Activated CD4-positive, alpha-beta T cell treated with anti-CD3 and anti-CD28 coated beads, Interleukin-2, amount 10 ng/mL, durations not matched to agents 7 days and 5 days (primary cell): ENCODE results near the gene SPATS2. TPM values are rescaled to one million over a fixed set of nuclear protein-coding genes. Genes with fewer than 3 reads are reported as not detected.
"Not testable (repeated sequence)": the region's sequence is repeated elsewhere in the genome, so short reads cannot be mapped to it uniquely, and the experiment has no call there.

ENCODE experiments used
- CTCF ChIA-PET: fragments of 350-600 bp; sonication (Branson Sonifier 250); formaldehyde crosslinking; loops from one replicate; lab custom pipeline; 2021; ENCODE audit warnings: antibody characterized with exemption; lab: Charles Lee
- POLR2A ChIA-PET: fragments of 350-600 bp; sonication (Branson Sonifier 250); formaldehyde crosslinking; loops from one replicate; lab custom pipeline; 2021; ENCODE audit warnings: antibody characterized with exemption; lab: Charles Lee
- DNase-seq: peaks from one replicate; pipeline ENCODE4 v3.0.0-alpha.2; 2020
- H3K27ac Mint-ChIP-seq: one replicate; pipeline ENCODE4 v1.8.0; 2021; ENCODE audit warnings: mild to moderate bottlenecking, moderate library complexity, mixed read lengths
- H3K27me3 Mint-ChIP-seq: one replicate; pipeline ENCODE4 v1.8.0; 2021; ENCODE audit warnings: mixed read lengths
- H3K36me3 Mint-ChIP-seq: one replicate; pipeline ENCODE4 v1.8.0; 2021; ENCODE audit warnings: low read depth, mixed read lengths
- H3K4me1 Mint-ChIP-seq: one replicate; pipeline ENCODE4 v1.8.0; 2021; ENCODE audit warnings: mixed read lengths
- H3K4me3 Mint-ChIP-seq: one replicate; pipeline ENCODE4 v1.8.0; 2021; ENCODE audit warnings: mild to moderate bottlenecking, moderate library complexity, mixed read lengths
- H3K9me3 Mint-ChIP-seq: one replicate; pipeline ENCODE4 v1.8.0; 2021; ENCODE audit warnings: mixed read lengths
- total RNA-seq, 2 experiments: library from RNA; stranded (reverse); gene quantifications; one replicate each; pipeline ENCODE4 v1.2.3, GENCODE V29; 2021

SPATS2 gene
- total RNA-seq, 2 experiments from 2014 or later, result 12.8 to 20.3 TPM

DNA sequence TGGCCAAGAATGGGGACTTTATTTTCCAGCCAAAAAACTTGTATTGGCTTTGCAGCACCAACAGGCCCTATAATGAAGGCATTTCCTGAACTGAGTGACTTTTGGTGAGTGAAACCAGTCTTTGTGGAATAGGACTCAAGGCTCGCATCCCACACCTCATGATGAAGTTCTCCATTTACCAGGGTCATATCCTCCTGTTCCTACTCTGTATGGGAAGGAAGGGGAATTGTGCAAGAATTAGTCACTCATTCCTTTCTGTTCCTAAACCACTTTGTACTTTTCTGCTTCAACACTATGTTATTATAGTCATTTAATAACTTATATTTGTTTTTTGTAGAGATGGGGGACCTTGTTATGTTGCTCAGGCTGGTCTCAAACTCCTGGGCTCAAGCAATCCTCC is 2.3 kb upstream of the SPATS2 start:
- Mint-ChIP-seq H3K27me3 (peaks cover 6% of the 10 kb centered on the region), H3K9me3 (no peaks in the 10 kb centered on the region), H3K4me3 (no peak overlapping the region), H3K36me3 (no peaks in the 10 kb centered on the region), H3K27ac (no peak overlapping the region), H3K4me1 (peaks cover 32% of the 10 kb centered on the region)
- DNase-seq, result no peak
- ChIA-PET CTCF (interaction anchor here (0.9 to 2.4 kb wide), 3 partner anchors 32 to 149 kb away, joined by 3 to 9 read pairs (median 3); partner anchors contain the start of gene PRPH), POLR2A (no interaction called here)

DNA sequence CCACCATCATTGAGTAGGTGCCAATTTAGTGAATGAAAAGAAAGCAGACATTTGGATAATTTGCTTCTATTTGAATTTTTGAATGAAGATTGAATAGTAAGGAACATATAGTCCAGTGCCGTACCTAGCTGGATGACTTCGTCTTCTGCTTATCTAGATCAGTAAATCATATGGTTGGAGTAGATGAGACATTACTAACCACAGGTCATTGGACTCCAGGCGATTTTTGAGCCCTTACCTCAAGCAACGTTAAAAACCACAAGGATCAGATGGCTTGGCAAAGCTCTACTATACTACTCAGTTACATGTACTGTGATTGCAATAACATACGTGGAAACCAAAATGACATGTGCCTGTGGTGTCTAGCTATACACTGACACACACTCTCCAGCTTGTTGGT is 1.7 kb upstream of the SPATS2 start:
- H3K27ac Mint-ChIP-seq, result peak overlapping the region; percentile 55
- ChIA-PET POLR2A (interaction anchor here (1.9 kb wide), 1 partner anchor 42 kb away, joined by 6 read pairs; the partner anchor contains the start of gene TROAP), CTCF (interaction anchor here (1.5 to 2.4 kb wide), 2 partner anchors 31 to 183 kb away, joined by 3 to 9 read pairs; no protein-coding TSS in a partner anchor)
- H3K4me3 Mint-ChIP-seq, result peak overlapping the region; percentile 55
- H3K4me1 Mint-ChIP-seq, result peaks cover 36% of the 10 kb centered on the region
- H3K36me3 Mint-ChIP-seq, result peaks cover 2% of the 10 kb centered on the region
- no peaks in the 10 kb centered on the region for H3K9me3 Mint-ChIP-seq
- H3K27me3 Mint-ChIP-seq, result peaks cover 6% of the 10 kb centered on the region
- no peak for DNase-seq

DNA sequence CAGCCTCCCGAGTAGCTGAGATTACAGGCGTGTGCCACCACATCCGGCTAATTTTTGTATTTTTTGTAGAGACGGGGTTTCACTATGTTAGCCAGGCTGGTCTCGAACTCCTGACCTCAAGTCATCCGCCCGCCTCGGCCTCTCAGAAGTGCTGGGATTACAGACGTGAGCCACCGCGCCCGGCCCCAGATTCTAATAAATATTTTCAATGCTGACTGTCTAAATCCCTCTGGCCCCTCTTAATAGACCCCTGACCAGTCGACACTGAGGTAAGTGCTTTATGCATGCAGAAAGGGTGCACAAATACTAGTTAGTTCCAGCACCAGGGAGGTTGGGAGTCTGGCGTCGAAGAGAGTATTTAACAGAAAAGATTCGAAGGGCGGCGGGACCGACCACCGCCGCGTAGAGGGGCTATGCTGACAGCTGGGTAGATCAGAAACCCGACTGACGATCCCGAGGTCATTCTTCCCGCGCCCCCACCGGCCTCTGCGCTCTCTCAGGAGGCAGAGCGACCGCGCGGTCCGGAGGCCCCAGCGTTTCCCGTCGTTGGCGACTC is 1.1 kb upstream of the SPATS2 start:
- H3K9me3 Mint-ChIP-seq, result no peaks in the 10 kb centered on the region
- H3K4me1 Mint-ChIP-seq, result peaks cover 39% of the 10 kb centered on the region
- H3K36me3 Mint-ChIP-seq, result peaks cover 2% of the 10 kb centered on the region
- H3K4me3 Mint-ChIP-seq, result peak overlapping the region; percentile 90
- CTCF ChIA-PET, result interaction anchor here (0.8 to 2.4 kb wide), 19 partner anchors 7 to 579 kb away, joined by 3 to 14 read pairs (median 4); partner anchors contain the start of genes C1QL4, DNAJC22, PRPH and TMBIM6
- H3K27ac Mint-ChIP-seq, result peak overlapping the region; percentile 97
- no peak for DNase-seq
- POLR2A ChIA-PET, result interaction anchor here (0.6 to 1.9 kb wide), 4 partner anchors 23 to 95 kb away, joined by 3 to 6 read pairs (median 4); partner anchors contain the start of gene TROAP
- peaks cover 3% of the 10 kb centered on the region for H3K27me3 Mint-ChIP-seq

DNA sequence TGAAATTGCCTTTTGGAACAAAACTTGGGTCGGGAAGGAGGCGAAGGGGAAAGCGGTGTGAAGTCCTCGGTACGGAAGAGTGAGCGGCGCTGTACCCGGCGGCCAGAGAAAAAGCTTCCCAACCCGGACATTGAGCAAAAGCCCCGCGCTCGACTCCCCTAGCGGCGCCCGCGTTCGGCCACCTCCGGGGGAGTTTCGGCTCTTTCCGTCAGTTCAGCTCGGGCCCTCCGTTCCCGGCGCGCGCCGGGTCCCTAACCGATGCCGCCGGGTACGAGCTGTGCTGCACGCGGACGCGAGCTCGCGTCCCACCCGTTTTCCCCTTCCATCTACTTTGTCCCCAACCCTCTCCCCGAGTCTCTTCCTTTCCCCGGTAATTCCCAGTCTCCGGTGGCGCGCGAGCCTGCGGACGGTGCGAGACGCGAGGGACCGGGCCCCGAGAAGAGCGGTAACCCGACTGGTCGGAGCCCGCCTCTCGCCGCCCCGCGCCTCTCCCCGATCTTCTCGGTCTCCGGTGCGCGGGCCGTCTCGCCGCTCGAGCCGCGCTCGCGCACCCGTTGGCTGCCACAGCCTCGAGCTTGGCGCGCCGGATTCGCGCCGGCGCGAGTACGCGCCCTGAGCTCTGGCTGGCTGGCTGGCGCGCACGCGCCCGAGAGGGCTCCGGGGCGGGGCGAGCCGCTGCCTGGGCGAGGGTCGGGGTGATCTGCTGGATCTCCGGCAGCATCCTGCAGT is 446 bp upstream of the SPATS2 start:
- Mint-ChIP-seq H3K27me3 (no peaks in the 10 kb centered on the region), H3K4me1 (peaks cover 43% of the 10 kb centered on the region), H3K9me3 (no peaks in the 10 kb centered on the region), H3K4me3 (peak overlapping the region; percentile 90), H3K27ac (peak overlapping the region; percentile 97), H3K36me3 (peaks cover 6% of the 10 kb centered on the region)
- POLR2A ChIA-PET, result interaction anchor here (0.6 to 1.9 kb wide), 7 partner anchors 22 to 587 kb away, joined by 3 to 6 read pairs (median 3); partner anchors contain the start of gene TROAP
- CTCF ChIA-PET, result interaction anchor here (0.6 to 2.4 kb wide), 24 partner anchors 8 to 578 kb away, joined by 3 to 14 read pairs (median 4); partner anchors contain the start of genes C1QL4, DNAJC22, PRPH and TMBIM6
- peak; percentile 88 for DNase-seq

DNA sequence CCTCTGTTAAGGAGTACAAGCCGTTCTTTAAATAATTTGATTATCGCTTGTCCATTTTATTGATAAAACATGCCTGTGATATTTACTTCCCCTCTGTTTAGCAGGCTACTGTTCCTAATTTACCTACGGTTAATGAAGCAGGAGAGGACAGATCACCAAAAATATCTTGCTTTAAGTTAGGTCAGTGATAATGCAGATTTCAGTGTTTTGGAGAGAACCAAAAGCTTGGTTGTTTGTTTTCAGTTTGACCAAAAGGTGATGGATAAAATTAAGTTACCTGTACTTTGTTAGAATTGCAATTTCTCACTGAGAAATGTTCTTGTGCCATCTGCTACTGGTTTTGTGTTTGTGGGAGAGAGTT is 958 bp downstream of the SPATS2 start:
- ChIA-PET POLR2A (no interaction called here), CTCF (interaction anchor here (0.7 kb wide), 1 partner anchor 87 kb away, joined by 3 read pairs; no protein-coding TSS in a partner anchor)
- no peak for DNase-seq
- H3K27me3 Mint-ChIP-seq, result no peaks in the 10 kb centered on the region
- H3K4me3 Mint-ChIP-seq, result peak overlapping the region; percentile 90
- H3K9me3 Mint-ChIP-seq, result no peaks in the 10 kb centered on the region
- peak overlapping the region; percentile 97 for H3K27ac Mint-ChIP-seq
- H3K4me1 Mint-ChIP-seq, result peaks cover 47% of the 10 kb centered on the region
- H3K36me3 Mint-ChIP-seq, result peaks cover 6% of the 10 kb centered on the region

DNA sequence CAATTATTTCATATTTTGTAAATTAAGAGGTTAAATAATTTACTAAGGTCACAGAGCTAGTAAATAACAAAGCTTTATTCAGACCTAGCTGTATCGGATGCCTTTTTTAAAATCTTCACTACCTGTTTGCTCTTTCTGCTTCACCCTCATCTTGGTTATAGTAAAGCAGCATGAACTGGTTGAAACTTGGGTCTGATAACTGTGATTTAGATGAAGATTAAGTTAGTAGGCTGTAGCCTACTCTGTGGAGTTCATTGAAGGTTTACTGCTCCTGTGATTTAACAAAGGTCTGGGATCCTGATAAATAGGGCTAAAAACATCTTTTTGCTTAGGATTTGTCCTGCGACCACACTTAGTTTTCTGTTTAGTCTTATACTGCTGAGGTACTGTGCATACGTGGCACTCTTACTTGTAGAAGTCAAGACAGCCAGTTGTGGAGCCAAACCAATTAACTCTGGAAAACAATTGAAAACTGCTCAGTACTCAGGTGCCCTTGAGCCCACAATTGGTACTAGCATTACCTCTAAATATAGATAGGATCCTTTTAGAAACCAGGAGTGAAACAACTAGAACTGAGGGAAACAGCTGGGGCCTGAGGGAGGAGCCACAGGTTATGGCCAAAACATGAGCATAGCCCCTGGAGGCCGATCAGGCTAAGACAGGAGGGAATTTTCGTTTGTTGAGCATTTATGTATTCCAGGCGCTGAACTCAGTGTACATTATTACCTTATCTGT is 2.3 kb downstream of the SPATS2 start:
- H3K27ac Mint-ChIP-seq, result no peak overlapping the region
- peaks cover 6% of the 10 kb centered on the region for H3K36me3 Mint-ChIP-seq
- POLR2A ChIA-PET, result no interaction called here
- no peaks in the 10 kb centered on the region for H3K27me3 Mint-ChIP-seq
- no peak overlapping the region for H3K4me3 Mint-ChIP-seq
- peaks cover 49% of the 10 kb centered on the region for H3K4me1 Mint-ChIP-seq
- DNase-seq, result peak; percentile 29
- no peaks in the 10 kb centered on the region for H3K9me3 Mint-ChIP-seq
- CTCF ChIA-PET, result interaction anchor here (0.7 to 2.4 kb wide), 5 partner anchors 10 to 145 kb away, joined by 3 to 18 read pairs (median 5); no protein-coding TSS in a partner anchor

DNA sequence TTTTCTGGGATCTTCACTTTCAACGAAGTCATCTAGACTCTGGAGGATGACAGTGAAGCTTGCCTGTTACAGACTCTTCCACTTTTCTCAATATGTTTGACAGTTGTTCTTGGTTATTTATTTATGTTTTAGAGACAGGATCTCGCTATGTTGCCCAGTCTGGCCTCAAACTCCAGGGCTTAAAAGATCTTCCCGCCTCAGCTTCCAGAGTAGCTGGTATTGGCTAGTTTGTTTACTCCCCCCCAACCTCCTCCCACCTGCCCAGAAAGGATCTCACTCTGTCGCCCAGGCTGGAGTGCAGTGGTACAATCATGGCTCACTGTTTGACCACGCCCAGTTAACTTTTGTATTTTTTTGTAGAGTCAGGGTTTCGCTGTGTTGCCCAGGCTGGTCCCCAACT is 3.3 kb downstream of the SPATS2 start:
- DNase-seq, result no peak
- Mint-ChIP-seq H3K9me3 (no peaks in the 10 kb centered on the region), H3K27me3 (no peaks in the 10 kb centered on the region), H3K4me3 (no peak overlapping the region), H3K36me3 (peaks cover 6% of the 10 kb centered on the region), H3K4me1 (peaks cover 53% of the 10 kb centered on the region), H3K27ac (no peak overlapping the region)
- POLR2A ChIA-PET, result no interaction called here
- CTCF ChIA-PET, result interaction anchor here (0.6 to 2.4 kb wide), 5 partner anchors 11 to 128 kb away, joined by 3 to 18 read pairs (median 5); no protein-coding TSS in a partner anchor

DNA sequence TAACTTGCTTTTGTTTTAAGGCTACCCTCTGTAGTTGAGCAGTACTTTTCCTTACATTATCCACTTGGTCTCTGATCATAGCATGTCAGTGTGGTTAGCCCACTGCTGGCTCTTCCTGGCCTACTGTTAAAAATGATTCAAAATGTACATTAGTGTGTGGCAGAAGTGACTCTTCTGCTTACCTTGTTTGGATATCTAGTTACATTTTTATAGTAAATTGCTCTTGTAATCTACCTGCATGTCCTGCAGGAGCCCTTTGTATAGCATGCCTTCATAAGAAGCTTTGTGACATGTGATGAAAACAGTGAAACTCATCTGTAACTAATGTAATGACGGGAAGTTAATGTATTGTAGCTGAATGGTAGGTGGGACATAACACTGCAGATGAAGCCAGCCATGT is 8.1 kb downstream of the SPATS2 start:
- H3K27me3 Mint-ChIP-seq, result no peaks in the 10 kb centered on the region
- H3K4me1 Mint-ChIP-seq, result peaks cover 22% of the 10 kb centered on the region
- DNase-seq, result no peak
- no peak overlapping the region for H3K4me3 Mint-ChIP-seq
- peaks cover 6% of the 10 kb centered on the region for H3K36me3 Mint-ChIP-seq
- no peak overlapping the region for H3K27ac Mint-ChIP-seq
- CTCF ChIA-PET, result interaction anchor here (1.3 kb wide), 1 partner anchor 29 kb away, joined by 3 read pairs; the partner anchor contains the start of gene DNAJC22
- H3K9me3 Mint-ChIP-seq, result no peaks in the 10 kb centered on the region
- POLR2A ChIA-PET, result no interaction called here

DNA sequence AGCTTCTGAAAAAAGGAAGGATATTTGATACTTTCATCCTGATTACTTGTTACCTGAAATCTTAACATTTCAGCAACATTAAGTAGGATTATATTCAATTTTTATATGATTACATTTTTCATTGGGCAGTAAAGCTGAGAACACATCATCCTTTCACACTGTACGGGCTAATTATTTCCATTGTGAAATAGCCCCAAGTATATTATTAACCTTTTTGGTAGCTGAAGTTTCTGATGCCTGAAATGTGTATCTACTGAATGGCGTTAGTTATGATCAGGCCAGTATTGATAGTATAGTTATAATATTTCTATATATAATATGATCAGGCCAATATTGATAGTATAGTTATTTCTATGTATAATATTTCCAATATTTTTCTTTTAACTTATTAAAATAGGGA is 10.1 kb downstream of the SPATS2 start:
- H3K36me3 Mint-ChIP-seq, result no peaks in the 10 kb centered on the region
- no peak overlapping the region for H3K27ac Mint-ChIP-seq
- H3K9me3 Mint-ChIP-seq, result no peaks in the 10 kb centered on the region
- POLR2A ChIA-PET, result no interaction called here
- H3K4me1 Mint-ChIP-seq, result peaks cover 14% of the 10 kb centered on the region
- H3K27me3 Mint-ChIP-seq, result no peaks in the 10 kb centered on the region
- CTCF ChIA-PET, result interaction anchor here (0.7 to 1.6 kb wide), 2 partner anchors 11 to 19 kb away, joined by 3 to 4 read pairs; no protein-coding TSS in a partner anchor
- DNase-seq, result no peak
- H3K4me3 Mint-ChIP-seq, result no peak overlapping the region

DNA sequence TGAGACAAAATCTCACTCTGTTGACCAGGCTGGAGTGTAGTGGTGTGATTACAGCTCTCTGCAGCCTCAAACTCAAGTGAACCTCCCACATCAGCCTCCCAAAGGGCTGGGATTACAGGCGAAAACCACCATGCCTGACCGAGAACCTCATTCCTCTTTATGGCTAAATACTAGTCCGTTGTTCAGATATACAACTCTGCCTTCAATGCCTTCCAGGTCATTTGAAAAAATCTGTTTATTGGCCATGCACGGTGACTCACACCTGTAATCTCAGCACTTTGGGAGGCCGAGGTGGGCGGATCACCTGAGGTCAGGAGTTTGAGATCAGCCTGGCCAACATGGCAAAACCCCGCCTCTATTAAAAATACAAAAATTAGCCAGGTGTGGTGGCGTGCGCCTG is 12.9 kb downstream of the SPATS2 start:
- H3K27me3 Mint-ChIP-seq, DNase-seq, H3K4me3 Mint-ChIP-seq, H3K27ac Mint-ChIP-seq, H3K4me1 Mint-ChIP-seq, POLR2A ChIA-PET, H3K36me3 Mint-ChIP-seq, H3K9me3 Mint-ChIP-seq: not testable (repeated sequence)
- CTCF ChIA-PET, result interaction anchor here (0.6 to 0.9 kb wide), 3 partner anchors 121 to 340 kb away, joined by 3 to 4 read pairs (median 4); no protein-coding TSS in a partner anchor

DNA sequence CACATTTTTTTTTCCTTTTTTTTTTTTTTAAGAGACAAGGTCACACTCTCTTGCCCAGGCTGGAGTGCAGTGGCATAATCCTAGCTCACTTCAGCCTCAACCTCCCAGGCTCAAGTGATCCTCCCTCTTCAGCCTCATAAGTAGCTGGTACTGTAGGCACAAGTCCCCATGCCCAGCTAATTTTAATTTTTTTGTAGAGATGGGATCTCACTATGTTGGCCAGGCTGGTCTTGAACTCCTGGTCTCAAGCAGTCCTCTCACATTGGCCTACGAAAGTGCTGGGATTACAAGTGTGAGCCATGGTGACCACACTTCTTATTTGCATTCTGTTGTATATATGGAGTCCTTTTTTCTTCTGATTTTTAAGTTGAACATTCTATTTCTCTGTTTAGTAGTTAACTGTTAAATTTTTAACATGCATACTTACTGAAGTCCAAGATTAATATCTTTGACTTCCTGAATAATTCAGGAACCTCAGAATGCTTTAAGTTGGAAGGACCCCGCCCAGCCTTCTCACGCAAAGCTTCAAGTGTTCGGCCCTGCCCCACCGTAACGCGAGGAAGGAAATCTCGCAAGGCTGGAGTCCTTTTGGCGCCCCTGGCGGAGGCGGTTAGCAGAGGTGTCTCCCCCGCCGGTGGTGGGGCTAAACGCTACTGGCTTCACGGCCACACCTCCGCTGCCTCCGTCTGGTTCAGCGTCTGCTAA is 21.6 kb downstream of the SPATS2 start:
- peak; percentile 72 for DNase-seq
- peaks cover 12% of the 10 kb centered on the region for H3K4me1 Mint-ChIP-seq
- CTCF ChIA-PET, result interaction anchor here (0.6 to 1.3 kb wide), 5 partner anchors 8 to 103 kb away, joined by 3 to 4 read pairs (median 3); no protein-coding TSS in a partner anchor
- no peak overlapping the region for H3K27ac Mint-ChIP-seq
- H3K27me3 Mint-ChIP-seq, result no peaks in the 10 kb centered on the region
- peaks cover 5% of the 10 kb centered on the region for H3K36me3 Mint-ChIP-seq
- no peaks in the 10 kb centered on the region for H3K9me3 Mint-ChIP-seq
- POLR2A ChIA-PET, result interaction anchor here (0.9 kb wide), 1 partner anchor 22 kb away, joined by 5 read pairs; the partner anchor contains the start of gene SPATS2
- H3K4me3 Mint-ChIP-seq, result no peak overlapping the region
